BE2C (cell line): ENCODE data around the gene THEMIS2.

ENCODE experiments used
- DNase-seq: peaks from one replicate; pipeline ENCODE4 v3.0.0-alpha.2; 2020
- H3K27me3 ChIP-seq: fragments of 250-450 bp; sonication (Bioruptor Pico); 2 replicates; pipeline ENCODE4 v1.5.1; 2020; ENCODE audit warnings: mild to moderate bottlenecking
- H3K36me3 ChIP-seq: fragments of 250-450 bp; sonication (Bioruptor Pico); 2 replicates; pipeline ENCODE4 v1.5.1; 2020; ENCODE audit warnings: mild to moderate bottlenecking
- H3K4me1 ChIP-seq: fragments of 250-450 bp; sonication (Bioruptor Pico); 2 replicates; pipeline ENCODE4 v1.5.1; 2020
- H3K4me3 ChIP-seq: 2 replicates; pipeline ENCODE4 v1.5.1; 2011; ENCODE audit warnings: low read depth, low read length
- H3K9me3 ChIP-seq: fragments of 250-450 bp; sonication (Bioruptor Pico); 2 replicates; pipeline ENCODE4 v1.5.1; 2020
- TF ChIP-seq, protein P1 (sequence below): IDR thresholded peaks from 2 replicates; pipeline ENCODE4 v1.5.1; 2012; ENCODE audit warnings: mild to moderate bottlenecking, low read depth, low read length

THEMIS2 gene

DNA sequence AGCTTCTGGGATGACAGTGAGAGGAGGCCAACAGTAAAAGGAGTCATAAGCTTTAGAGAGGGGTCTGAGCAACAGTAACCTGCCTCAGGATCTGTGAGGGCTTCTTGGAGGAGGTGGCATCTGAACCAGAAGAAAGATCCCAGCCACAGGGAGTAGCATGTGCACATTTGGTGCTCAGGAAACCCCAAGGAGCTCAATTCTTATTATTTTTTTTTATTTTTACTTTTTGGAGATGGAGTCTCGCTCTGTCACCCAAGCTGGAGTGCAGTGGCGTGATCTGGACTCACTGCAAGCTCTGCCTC lies 4.7 kb downstream of the THEMIS2 start:
- H3K9me3 ChIP-seq, result no peaks in the 10 kb centered on the region
- TF ChIP-seq, protein P1, sequence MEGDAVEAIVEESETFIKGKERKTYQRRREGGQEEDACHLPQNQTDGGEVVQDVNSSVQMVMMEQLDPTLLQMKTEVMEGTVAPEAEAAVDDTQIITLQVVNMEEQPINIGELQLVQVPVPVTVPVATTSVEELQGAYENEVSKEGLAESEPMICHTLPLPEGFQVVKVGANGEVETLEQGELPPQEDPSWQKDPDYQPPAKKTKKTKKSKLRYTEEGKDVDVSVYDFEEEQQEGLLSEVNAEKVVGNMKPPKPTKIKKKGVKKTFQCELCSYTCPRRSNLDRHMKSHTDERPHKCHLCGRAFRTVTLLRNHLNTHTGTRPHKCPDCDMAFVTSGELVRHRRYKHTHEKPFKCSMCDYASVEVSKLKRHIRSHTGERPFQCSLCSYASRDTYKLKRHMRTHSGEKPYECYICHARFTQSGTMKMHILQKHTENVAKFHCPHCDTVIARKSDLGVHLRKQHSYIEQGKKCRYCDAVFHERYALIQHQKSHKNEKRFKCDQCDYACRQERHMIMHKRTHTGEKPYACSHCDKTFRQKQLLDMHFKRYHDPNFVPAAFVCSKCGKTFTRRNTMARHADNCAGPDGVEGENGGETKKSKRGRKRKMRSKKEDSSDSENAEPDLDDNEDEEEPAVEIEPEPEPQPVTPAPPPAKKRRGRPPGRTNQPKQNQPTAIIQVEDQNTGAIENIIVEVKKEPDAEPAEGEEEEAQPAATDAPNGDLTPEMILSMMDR, result no peak
- DNase-seq, result no peak
- H3K36me3 ChIP-seq, result no peaks in the 10 kb centered on the region
- H3K27me3 ChIP-seq, result no peaks in the 10 kb centered on the region
- no peaks in the 10 kb centered on the region for H3K4me1 ChIP-seq
- no peak overlapping the region for H3K4me3 ChIP-seq

DNA sequence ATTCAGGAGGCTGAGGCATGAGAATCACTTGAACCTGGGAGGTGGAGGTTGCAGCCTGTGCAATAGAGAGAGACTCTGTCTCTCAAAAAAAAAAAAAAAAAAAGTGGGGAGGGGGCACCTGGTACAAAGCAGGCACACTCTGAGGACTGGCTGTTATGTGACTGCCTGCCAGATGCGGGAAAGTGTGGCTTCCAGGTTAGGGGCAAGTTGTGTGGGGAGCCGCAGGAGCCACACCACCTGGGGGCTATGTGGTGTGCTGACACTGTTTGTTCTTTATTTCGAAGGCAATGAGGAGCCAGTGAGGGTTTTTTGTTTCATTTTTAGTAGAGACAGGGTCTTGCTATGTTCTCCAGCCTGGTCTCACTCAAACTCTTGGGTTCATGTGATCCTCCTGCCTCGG lies 5.7 kb downstream of the THEMIS2 start:
- no peaks in the 10 kb centered on the region for H3K36me3 ChIP-seq
- DNase-seq, result no peak
- H3K4me3 ChIP-seq, result no peak overlapping the region
- H3K9me3 ChIP-seq, result no peaks in the 10 kb centered on the region
- TF ChIP-seq, protein P1, result no peak
- H3K27me3 ChIP-seq, result no peaks in the 10 kb centered on the region
- H3K4me1 ChIP-seq, result no peaks in the 10 kb centered on the region

- H3K4me1 ChIP-seq, result no peaks in the 10 kb centered on the region
- no peaks in the 10 kb centered on the region for H3K27me3 ChIP-seq
- no peaks in the 10 kb centered on the region for H3K9me3 ChIP-seq
- TF ChIP-seq, protein P1, result no peak
- H3K36me3 ChIP-seq, result no peaks in the 10 kb centered on the region
- DNase-seq, result no peak
- H3K4me3 ChIP-seq, result no peak overlapping the region
Observed at GRCh38 chr1:27878787-27879335, 6.5 kb downstream of the THEMIS2 start.

- DNase-seq, result peak; percentile 28
- TF ChIP-seq, protein P1, result no peak
- Histone ChIP-seq H3K36me3 (no peaks in the 10 kb centered on the region), H3K9me3 (no peaks in the 10 kb centered on the region), H3K27me3 (no peaks in the 10 kb centered on the region), H3K4me1 (no peaks in the 10 kb centered on the region), H3K4me3 (no peak overlapping the region)
Observed at GRCh38 chr1:27879374-27880082, 7.2 kb downstream of the THEMIS2 start.

DNA sequence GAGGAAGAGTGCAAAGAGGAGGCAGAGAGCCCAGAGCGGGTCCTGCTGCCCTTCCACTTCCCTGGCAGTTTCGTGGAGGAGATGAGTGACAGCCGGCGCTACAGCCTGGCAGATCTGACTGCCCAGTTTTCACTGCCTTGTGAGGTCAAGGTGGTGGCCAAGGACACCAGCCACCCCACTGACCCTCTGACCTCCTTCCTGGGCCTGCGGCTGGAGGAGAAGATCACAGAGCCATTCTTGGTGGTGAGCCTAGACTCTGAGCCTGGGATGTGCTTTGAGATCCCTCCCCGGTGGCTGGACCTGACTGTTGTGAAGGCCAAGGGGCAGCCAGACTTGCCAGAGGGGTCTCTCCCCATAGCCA lies 10.2 kb downstream of the THEMIS2 start:
- Histone ChIP-seq H3K4me3 (no peak overlapping the region), H3K27me3 (no peaks in the 10 kb centered on the region), H3K9me3 (no peaks in the 10 kb centered on the region), H3K4me1 (no peaks in the 10 kb centered on the region), H3K36me3 (no peaks in the 10 kb centered on the region)
- DNase-seq, result no peak
- TF ChIP-seq, protein P1, result no peak

DNA sequence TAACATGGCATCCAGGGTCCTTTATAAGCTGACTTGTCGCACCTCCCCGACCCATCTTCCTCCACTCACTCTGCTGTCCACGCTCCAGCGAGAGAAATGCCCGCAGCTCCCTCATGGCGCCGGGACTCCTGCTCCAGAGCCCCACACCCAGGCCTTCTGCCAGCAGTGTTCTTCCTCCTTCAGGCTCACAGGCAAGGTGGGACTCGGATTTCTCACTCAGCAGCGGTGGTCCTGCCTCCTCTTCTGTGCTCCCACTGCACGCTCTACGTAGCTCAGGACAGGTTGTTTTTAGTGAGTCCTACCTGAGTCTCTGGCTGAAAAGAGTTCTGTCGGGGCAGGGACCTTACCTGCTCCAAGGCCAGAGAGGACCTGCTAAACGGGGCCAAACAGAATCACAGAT lies 11.2 kb downstream of the THEMIS2 start:
- DNase-seq, result no peak
- H3K9me3 ChIP-seq, result no peaks in the 10 kb centered on the region
- H3K4me3 ChIP-seq, result no peak overlapping the region
- no peaks in the 10 kb centered on the region for H3K36me3 ChIP-seq
- H3K27me3 ChIP-seq, result no peaks in the 10 kb centered on the region
- no peaks in the 10 kb centered on the region for H3K4me1 ChIP-seq
- TF ChIP-seq, protein P1, result no peak
